NCI-H524 (cell line): ENCODE results near the gene ATL2.
"Not testable (repeated sequence)": the region's sequence is repeated elsewhere in the genome, so short reads cannot be mapped to it uniquely, and the experiment has no call there.

ENCODE experiments used
- DNase-seq, 2 experiments: peaks; one replicate each; lab custom pipeline; 2025; lab: John Stamatoyannopoulos, UW

Gene ATL2

DNA sequence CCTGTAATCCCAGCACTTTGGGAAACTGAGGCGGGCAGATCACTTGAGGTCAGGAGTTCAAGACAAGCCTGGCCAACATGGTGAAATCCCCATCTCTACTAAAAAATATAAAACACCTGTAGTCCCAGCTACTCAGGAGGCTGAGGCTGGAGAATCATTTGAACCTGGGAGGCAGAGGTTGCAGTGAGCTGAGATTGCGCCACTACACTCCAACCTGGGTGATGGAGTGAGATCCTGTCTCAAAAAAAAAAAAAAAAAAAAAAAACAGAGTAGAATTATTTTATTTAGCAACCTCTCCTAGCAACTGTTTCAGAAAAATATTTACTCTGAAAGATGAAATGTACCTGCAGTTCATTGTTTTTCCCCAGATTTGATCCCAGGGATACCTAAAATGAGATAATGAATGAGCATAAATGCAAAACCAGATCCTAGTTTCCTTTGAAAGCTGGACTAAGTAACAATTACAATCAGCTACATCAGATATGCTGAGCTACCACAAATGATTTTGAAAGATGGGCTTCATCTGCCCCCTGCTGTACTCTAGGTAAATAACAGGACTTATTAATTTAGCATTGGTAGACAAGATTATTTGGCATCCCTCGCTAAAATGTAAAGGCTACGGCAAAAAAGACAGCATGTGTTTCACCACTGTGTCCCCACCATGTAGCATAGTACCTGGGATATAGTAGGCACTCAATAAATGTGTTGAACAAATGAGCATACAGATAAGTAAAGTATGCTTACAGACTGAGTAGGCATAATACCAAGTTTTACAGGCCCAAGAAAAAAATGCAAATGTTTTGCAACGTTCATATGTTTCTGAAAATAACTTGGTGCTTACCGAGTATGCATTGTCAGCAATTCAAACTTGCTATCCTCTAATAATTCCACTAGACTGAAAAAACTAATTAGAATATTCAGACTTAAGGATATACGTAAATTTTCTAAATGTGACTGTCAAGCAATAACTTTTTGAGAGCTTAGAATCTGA is 102.5 kb downstream of the ATL2 start:
- DNase-seq, result peak; percentile 51 to 78

GRCh38 chr2:38271697-38272096 is 105.4 kb downstream of the ATL2 start:
- peak in 1 of 2 experiments; percentile 59 for DNase-seq

DNA sequence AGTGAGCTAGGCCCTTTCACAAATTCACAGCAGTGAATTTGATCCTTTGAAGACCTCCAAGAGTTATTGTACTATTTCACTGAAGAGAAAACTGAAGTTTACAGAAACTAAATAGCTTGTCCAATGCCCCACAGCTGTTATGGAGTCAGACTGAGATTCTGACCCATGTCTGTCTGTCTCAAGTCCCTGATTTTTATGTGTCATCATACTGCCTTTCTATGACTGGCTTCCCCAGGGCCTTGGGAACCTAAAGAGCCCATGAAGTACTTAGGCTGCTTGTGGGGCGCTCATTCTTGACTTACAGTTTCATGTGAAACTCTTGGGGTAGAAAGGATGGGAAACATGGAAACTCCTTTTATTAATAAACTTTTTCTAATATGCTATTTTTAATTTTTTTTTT is 107.7 kb downstream of the ATL2 start:
- DNase-seq, result no peak

- no peak for DNase-seq
These were observed 108.3 kb downstream of the ATL2 start for GRCh38 chr2:38268691-38269327.

GRCh38 chr2:38268001-38268400 is 109.1 kb downstream of the ATL2 start:
- DNase-seq, result no peak

DNA sequence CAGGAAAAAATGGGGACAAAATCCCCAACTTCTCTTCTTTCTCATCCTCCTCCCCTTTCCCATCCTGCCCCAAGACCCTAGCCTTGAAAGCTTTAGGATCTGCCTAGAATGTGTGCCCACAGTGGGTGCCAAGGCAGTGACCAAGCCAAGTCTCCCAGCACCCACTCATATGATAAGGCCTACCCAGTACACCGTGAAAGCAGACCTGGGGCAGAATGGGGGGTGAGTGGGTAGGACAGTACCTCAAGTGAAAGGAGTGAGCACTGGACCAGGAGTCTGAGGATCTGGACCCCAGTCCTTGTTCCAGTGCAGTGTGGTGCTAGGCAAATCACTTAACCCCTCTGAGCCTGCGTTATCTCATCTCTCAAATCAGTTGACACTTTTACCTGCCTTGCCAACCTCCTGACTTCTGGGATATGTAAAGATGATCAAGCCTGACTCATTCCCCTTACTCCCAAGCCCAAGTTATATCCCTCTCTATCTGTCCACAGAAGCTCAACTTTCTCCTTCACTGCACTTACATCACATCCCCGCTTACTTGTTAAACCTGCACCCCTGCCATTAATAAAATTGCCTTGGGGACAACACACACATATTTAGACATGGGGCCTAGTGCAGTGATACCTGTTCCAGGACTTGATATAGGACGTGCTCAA is 109.7 kb downstream of the ATL2 start:
- no peak for DNase-seq

- no peak for DNase-seq
These were observed 110.6 kb downstream of the ATL2 start for GRCh38 chr2:38266382-38267061.

- no peak for DNase-seq
These were observed 111.6 kb downstream of the ATL2 start for GRCh38 chr2:38265461-38265860.

DNA sequence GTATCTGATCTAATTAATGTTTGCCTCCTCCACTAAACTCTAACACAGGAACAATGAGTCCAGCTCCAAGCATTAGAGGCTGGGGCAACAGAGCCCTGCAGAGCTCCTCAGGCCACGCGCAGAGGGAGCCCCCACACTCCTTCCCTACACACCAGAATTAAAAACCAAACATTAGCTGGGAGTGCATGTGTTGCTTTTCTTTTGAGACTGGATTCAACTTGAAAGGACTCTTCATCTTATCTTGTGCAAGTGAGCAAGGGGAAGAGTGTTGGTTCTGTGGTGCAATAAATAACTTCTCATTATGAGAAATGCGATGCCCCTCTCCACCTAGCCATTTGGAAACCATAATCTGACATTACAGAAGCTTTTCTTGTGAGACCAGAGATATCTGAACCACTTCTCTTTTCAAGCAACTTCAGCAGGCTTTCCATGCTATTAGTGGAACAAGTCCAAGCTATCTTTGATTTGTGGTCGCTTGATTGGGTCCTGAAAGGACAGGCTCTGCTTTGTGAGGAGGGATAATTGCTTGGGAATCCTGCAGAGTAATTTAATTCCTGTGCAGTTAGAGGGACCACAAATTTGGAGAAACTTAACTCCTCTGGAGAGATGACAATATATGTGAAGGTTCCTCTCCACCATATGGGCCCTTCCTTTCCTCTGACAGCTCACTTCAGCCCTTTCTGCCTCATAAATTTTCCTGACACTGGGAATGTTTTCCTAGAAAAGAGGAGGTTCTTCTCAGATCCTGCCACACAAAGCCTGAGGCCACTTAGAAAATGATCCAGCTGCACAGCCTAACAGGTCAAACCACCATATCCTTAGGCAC is 112.5 kb downstream of the ATL2 start:
- no peak for DNase-seq

DNA sequence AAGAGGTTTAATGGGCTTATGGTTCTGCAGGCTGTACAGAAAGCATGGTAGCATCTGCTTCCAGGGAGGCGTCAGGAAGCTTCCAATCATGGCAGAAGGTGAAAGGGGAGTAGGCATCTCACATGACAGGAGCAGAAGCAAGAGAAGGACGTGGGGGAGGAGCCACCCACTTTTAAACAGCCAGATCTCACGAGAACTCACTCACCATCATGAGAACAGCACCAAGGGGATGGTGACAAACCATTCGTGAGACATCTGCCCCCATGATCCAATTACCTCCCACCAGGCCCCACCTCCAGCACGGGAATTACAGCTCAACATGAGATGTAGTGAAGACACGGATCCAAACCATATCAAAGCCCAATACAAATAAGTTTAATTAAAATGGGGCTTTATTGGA is 113.8 kb downstream of the ATL2 start:
- peak in 1 of 2 experiments; percentile 19 for DNase-seq

DNA sequence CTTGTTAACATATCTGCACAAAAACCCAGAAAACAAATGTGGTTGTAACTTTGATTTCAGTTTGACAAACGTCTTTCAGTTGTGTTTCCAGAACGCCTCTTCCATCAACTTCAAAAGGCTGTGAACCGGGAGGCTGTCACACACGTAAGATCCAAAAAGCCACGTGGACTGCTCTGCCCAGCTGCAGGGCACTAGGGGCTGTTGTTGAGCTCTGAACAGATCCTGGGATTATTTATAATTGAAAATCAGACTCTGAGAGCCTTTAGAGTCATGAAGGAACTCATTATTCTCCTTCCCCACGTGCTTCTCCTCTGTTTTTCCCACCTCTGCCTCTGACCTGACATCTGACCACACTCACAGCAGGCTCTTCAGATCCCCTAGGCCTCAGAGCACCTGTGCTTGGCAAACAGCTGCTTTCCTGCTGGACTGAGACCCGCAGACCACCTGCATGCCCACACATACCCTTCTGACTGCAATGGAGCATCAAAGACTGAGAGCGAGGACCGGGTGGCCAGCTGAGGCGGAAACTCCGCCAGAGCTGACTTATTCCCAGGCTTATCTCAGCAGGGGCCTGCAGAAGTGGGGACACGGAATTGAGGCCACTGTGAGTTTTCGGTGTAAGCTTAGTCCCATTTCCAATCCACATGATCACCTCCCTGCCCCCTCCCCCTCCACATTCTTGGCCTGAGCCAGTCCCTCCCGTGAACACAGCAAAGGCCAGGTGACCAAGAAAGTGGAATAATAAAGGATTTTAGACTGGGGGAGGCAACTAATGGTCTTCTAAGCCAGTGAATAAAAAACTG is 114.8 kb downstream of the ATL2 start:
- DNase-seq, result no peak

DNA sequence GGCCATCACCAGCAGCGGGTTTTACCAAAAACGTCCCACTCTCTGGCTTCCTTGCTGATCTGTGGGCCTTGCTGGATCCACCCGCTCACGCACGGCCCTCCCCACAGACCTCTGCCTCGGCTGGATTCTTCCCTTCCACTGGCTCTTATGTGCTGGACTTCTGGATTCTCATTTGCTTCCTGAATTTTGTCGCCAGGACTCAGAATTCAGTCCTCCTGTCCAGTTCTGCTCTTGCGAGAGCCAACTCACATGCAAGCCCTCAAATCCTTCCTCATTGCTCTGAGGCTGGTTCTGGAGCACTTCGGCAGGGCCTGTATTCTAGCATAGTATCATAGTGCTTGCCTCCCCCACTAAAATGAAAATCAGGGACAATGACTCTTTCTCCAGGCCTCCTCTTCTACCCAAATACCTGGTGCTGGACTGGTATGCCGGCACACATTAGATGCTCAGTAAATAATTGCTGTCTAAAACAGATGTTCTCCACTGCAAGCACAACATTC is 115.5 kb downstream of the ATL2 start:
- DNase-seq, result no peak

DNA sequence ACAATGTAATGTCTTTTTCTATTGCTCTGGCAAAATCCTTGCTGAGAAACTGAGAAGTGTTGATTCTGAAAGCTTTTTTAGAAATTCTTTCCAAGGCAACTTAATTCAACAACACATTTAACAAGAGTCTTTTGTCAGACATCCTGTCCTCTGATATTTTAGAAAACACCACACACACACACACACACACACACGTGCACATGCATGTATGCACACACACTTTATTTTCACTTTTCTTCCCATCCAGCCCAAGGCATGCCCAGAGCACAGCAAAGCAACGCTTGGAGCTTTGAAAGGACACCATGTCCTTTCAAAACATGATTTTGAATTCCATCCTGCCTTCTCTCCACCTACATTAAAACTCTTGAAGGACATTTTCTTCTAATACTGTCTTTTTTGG is 116.1 kb downstream of the ATL2 start:
- no peak for DNase-seq

DNA sequence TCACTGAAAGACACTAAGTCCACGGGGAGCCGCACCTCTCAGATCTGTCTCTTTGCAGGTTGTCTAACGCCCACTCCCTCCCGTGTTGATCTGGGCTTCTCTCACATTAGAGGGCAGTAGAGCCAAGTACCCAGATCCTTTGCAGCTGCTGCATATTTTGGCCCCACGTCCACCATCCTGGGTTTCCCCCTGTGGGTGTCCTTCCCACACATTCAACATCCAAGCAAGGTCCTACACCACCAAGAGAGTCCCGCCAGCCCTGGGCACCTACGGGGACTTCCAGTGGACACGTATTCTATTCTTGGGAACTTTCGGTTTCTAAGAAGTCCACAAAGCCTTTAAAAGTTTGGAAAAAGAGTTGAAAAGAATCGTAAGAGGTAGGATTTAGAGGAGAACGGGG is 116.6 kb downstream of the ATL2 start:
- no peak for DNase-seq

- no peak for DNase-seq
These were observed 117.8 kb downstream of the ATL2 start for GRCh38 chr2:38259311-38259710.

DNA sequence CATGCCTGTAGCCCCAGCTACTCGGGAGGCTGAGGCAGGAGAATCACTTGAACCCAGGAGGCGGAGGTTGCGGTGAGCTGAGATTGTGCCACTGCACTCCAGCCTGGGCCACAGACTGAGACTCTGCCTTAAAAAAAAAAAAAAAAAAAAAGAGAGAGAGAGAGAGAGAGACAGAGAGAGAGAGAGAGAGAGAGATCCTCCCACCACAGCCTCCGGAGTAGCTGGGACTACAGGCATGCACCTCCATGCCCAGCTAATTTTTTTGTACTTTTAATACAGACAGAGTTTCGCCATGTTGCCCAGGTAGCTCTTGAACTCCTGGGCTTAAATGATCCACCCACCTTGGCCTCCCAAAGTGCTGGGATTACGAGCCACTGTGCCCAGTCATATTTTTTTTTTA is 119.4 kb downstream of the ATL2 start:
- not testable (repeated sequence) for DNase-seq

GRCh38 chr2:38256610-38257009 is 120.5 kb downstream of the ATL2 start:
- DNase-seq, result no peak

GRCh38 chr2:38255211-38255610 is 121.9 kb downstream of the ATL2 start:
- no peak for DNase-seq

- DNase-seq, result no peak
These were observed 122.3 kb downstream of the ATL2 start for GRCh38 chr2:38254796-38255195.

- DNase-seq, result no peak
These were observed 125.1 kb downstream of the ATL2 start for GRCh38 chr2:38251940-38252339.
